ENCODE results near the gene C3orf49.
A peak's percentile ranks its signal among the peaks of the same experiment; 100 is the strongest.

The C3orf49 gene

DNA sequence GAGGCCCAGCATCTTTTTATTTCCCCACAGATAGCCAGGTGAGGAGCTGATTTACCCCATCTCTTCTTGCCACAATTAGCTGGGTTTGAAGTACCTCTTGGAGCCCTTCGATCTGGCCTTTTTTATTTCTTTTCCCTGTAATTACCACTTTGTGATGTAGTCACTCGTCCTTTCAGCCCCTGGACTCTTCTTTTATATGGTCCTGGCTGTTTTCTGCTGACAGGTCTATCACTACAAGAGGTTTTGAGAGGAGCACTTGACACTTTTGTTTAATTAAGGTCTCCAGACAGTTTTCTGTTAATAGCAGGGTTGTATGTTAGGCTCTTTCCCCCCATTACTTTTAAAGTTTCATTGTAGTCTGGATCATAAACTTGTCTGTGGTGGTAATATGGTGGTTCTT lies 56.4 kb downstream of the C3orf49 start:
- Histone ChIP-seq H3K27me3 (no peaks in the 10 kb centered on the region), H4K20me1 (peaks cover 100% of the 10 kb centered on the region), H3K9me3 (no peaks in the 10 kb centered on the region), H3K4me1 (peaks cover 27% of the 10 kb centered on the region), H3K27ac (no peak overlapping the region), H3K4me2 (no peak overlapping the region), H3K36me3 (peaks cover 24% of the 10 kb centered on the region), H3K4me3 (no peak overlapping the region), H3K9ac (no peak overlapping the region)
- TF ChIP-seq Cebpa-rat (IDR thresholded peaks at IDR 0.05): no peak

DNA sequence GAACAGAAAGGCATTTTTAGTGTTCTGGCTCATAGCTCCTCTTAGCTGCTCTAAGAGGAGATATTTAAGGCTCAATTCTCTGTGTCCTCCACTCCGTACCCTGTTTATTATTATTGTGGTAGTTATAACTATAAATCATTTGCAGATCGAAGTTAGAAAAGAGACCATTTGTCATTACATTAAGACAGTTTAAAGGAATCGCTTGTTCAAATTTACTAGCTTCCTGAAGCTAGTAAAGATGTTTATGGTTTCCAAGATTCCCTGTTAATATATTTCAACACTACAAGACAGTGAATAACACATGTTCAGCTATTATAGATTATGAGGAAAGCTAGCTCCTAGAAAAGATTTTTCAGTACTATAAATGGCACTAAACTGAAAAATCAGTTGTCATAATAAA lies 57.2 kb downstream of the C3orf49 start:
- Histone ChIP-seq H3K4me3 (no peak overlapping the region), H3K9ac (no peak overlapping the region), H4K20me1 (peaks cover 100% of the 10 kb centered on the region), H3K4me2 (no peak overlapping the region), H3K4me1 (peaks cover 27% of the 10 kb centered on the region; the same call in 1 of the 2 replicates), H3K36me3 (peaks cover 29% of the 10 kb centered on the region), H3K27me3 (no peaks in the 10 kb centered on the region), H3K27ac (no peak overlapping the region), H3K9me3 (no peaks in the 10 kb centered on the region)
- TF ChIP-seq Cebpa-rat (IDR thresholded peaks at IDR 0.05): no peak

DNA sequence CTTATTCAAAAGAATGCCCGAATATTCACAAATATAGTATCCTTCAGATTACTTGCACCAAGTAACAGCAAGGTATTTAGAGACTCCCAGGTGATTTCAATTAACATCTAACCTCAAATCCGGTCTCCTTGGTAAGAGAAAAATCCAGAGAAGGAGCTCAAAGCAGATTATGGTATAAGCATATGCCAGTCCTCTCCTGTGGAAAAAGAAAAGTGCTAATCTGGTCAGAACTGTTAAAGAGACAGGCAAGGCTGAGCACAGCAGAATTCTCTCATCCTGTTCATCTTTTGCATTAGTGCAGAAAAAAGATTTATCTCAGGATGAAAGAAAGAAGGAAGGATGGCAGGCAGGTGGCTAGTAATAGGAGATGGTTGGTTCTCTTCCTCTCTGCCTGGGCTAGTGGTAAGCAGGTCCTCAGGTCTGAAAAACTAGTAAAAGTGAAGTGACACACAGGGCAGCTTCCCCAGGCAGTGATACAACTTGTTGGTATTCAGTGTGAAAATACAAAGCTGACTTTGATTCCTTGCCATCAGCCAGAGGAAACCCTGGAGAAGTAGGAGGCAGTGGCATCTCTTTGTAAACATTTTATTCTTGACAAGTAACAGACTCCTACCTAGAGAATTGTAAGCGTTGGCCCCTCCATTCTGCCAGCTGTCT lies 58.8 kb downstream of the C3orf49 start:
- Histone ChIP-seq H3K27me3 (no peaks in the 10 kb centered on the region), H3K4me2 (no peak overlapping the region), H4K20me1 (peaks cover 100% of the 10 kb centered on the region), H3K9me3 (no peaks in the 10 kb centered on the region), H3K36me3 (peaks cover 38% of the 10 kb centered on the region), H3K27ac (no peak overlapping the region), H3K9ac (no peak overlapping the region), H3K4me1 (0 out of 2 replicates have a peak, but pooled peaks cover 16% of the 10 kb centered on the region), H3K4me3 (no peak overlapping the region)
- no peak for TF ChIP-seq Cebpa-rat (IDR thresholded peaks at IDR 0.05)

DNA sequence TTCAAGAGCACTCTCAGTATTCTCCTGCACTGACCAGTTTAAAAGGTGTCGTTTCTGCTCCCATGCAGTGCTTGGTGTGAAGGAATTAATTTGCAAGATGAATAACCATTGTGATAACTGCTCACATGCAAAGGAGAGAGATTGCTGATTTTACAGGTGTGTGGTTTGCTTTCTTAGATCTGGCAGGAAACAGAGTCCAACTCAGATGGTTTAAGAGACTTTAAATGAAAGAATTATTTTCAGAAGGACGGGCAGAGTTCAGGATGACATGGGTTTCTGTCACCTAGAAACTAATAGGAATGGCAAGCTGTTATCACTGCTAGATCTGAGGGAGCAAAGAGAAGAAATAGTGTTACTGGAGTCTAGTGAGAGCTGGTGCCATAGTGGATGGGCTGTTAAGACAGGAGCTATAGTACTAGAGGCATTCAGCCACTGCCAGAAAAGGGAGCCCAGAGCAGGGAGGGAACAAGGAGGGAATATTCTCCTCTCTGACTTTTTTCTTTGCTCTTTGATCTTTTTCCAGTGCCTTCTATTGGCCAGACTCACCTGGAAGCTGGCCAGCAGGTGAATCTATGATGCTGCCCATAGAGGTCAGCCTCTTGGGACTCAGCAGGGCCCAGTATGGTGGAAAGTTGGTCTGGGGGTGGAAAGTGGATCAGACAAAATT lies 59.4 kb downstream of the C3orf49 start:
- TF ChIP-seq Cebpa-rat (IDR thresholded peaks at IDR 0.05): no peak
- no peaks in the 10 kb centered on the region for H3K27me3 ChIP-seq
- H4K20me1 ChIP-seq: peaks cover 100% of the 10 kb centered on the region
- 0 out of 2 replicates have a peak, but pooled peaks cover 16% of the 10 kb centered on the region for H3K4me1 ChIP-seq
- H3K36me3 ChIP-seq: peaks cover 33% of the 10 kb centered on the region
- H3K9ac ChIP-seq: no peak overlapping the region
- no peaks in the 10 kb centered on the region for H3K9me3 ChIP-seq
- no peak overlapping the region for H3K4me2 ChIP-seq
- H3K4me3 ChIP-seq: no peak overlapping the region
- no peak overlapping the region for H3K27ac ChIP-seq

DNA sequence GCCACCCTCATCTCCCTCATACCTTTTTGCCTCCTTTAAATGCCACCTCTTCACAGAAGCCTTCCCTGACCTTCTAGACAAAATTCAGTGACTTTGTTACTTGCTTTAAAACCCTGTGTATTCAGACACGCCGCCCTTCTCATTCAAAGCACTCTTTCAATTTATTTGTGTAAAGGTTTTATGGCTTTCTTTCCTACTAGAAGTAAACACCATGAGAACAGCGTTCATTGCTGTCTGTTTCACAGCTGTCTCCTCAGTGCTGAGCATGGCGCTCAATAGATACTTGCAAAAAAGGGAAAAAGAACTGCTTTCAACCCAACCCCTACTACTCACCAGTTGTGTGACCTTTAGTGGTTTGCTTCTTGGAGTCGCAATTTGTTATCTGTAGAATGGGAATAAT lies 61.6 kb downstream of the C3orf49 start:
- H3K4me2 ChIP-seq: no peak overlapping the region
- 0 out of 2 replicates have a peak, but pooled peaks cover 16% of the 10 kb centered on the region for H3K4me1 ChIP-seq
- H3K4me3 ChIP-seq: no peak overlapping the region
- no peaks in the 10 kb centered on the region for H3K27me3 ChIP-seq
- TF ChIP-seq Cebpa-rat (IDR thresholded peaks at IDR 0.05): no peak
- H3K9me3 ChIP-seq: no peaks in the 10 kb centered on the region
- no peak overlapping the region for H3K27ac ChIP-seq
- H4K20me1 ChIP-seq: peaks cover 99% of the 10 kb centered on the region
- no peak overlapping the region for H3K9ac ChIP-seq
- H3K36me3 ChIP-seq: peaks cover 29% of the 10 kb centered on the region

DNA sequence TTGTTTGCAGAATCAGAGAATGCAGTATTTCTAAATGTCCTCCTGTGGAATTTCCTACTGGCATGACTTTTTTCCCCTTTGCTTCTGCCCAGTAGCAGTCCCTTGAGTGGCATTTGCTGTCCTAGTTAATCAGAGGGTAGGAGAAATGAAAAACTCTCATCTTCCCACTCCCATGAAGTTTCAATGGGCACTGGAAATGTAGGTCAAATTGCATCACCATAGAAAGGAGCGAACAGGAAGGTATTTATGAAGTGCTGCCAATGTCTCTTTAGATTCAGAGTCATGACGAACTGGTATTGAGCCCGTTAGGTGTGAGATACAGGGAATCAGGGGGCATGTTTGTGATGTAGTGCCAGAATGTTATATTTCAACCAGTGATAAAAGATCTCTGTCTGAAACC lies 67.8 kb downstream of the C3orf49 start:
- Histone ChIP-seq H3K27ac (no peak overlapping the region), H3K36me3 (peaks cover 27% of the 10 kb centered on the region), H3K27me3 (no peaks in the 10 kb centered on the region), H3K9ac (no peak overlapping the region), H3K9me3 (no peaks in the 10 kb centered on the region), H3K4me2 (no peak overlapping the region), H3K4me1 (no peaks in the 10 kb centered on the region; the same call in 1 of the 2 replicates), H3K4me3 (no peak overlapping the region), H4K20me1 (peaks cover 99% of the 10 kb centered on the region)
- TF ChIP-seq Cebpa-rat (IDR thresholded peaks at IDR 0.05): no peak

DNA sequence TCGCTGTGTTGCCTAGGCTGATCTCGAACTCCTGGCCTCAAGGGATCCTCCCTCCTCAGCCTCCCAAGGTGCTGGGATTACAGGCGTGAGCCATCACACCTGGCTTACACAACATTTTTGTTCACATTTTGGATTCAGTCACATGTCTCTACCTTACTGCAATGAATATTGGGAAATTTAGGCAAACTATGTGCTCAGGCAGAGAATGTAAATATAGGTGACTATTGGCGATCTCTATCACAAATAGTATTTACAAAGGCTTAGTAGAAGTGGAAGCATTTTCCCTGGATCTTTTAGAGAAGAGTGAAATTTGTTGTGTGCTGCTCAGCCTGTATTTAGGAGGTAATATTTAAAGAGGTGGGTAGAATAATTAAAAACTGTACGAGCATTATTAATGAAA lies 72.4 kb downstream of the C3orf49 start:
- H3K4me3 ChIP-seq: no peak overlapping the region
- no peaks in the 10 kb centered on the region for H3K27me3 ChIP-seq
- peaks cover 100% of the 10 kb centered on the region for H4K20me1 ChIP-seq
- TF ChIP-seq Cebpa-rat (IDR thresholded peaks at IDR 0.05): no peak
- no peak overlapping the region for H3K9ac ChIP-seq
- no peak overlapping the region for H3K4me2 ChIP-seq
- H3K36me3 ChIP-seq: peaks cover 41% of the 10 kb centered on the region
- H3K4me1 ChIP-seq: peaks cover 26% of the 10 kb centered on the region
- H3K9me3 ChIP-seq: no peaks in the 10 kb centered on the region
- no peak overlapping the region for H3K27ac ChIP-seq

DNA sequence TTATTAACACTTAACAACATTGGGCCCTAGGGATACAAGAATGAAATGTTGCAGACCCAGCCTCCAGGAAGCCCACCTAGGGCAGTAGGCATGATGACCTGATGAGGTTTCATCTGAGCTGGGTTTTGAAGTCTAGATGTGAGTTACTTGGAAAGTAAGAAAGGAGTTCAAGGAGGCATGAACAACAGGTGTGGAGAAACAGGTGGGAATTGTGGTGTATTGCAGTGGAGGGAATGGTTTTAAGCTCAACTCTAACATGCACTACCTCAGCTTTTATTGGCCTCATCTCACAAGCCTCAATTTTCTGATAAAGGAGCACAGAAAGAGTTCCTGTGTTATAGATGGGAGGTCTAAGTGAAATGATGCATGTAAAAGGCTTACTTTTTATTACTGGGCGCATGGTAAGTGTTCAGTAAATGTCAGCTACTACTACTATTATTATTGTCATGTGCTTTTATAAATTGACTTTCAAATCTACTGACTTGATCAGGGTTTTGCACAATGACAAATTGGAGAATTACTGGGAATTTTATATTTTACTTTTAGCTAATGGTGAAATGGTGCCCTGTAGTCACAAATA lies 73.8 kb downstream of the C3orf49 start:
- no peak overlapping the region for H3K4me2 ChIP-seq
- no peak overlapping the region for H3K9ac ChIP-seq
- no peaks in the 10 kb centered on the region for H3K27me3 ChIP-seq
- no peak overlapping the region for H3K27ac ChIP-seq
- H3K9me3 ChIP-seq: no peaks in the 10 kb centered on the region
- peaks cover 28% of the 10 kb centered on the region for H3K4me1 ChIP-seq
- H3K36me3 ChIP-seq: peaks cover 32% of the 10 kb centered on the region
- H4K20me1 ChIP-seq: peaks cover 99% of the 10 kb centered on the region
- no peak overlapping the region for H3K4me3 ChIP-seq
- no peak for TF ChIP-seq Cebpa-rat (IDR thresholded peaks at IDR 0.05)

DNA sequence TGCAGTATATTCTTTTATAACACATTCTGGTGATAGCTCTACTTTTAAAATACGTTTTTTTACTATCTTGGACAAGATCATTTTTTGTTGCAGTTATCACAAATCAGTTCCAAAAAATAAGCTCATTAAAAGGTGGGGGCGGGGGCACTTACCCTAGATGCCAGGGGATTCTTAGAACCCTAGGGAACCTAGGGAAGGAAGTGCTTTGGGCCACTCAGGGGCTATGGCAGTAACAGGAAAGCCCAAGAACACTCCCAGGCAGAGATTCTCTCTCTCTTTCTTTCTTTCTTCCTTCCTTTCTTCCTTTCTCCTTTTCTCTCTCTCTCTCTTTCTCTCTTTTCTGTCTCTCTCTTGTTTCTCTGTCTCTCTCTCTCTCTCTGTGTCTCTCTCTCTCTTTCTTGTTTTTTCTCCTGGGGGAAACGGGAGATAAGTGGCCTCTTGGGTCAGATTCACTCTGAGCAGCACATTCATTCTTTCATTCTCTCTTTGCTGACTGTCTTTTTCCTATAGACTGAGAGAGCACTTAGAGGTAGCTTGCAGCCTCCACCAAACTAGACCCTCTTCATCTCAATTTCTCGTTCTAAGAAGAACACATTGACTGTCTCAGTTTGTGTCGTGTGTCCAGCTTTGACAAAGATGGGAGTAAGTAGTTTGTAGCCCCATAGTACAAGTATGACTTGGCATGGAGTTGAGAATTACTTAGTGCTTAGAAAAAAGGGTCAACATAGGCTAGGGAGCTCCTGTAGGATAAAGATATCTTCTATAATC lies 76.5 kb downstream of the C3orf49 start:
- Histone ChIP-seq H4K20me1 (peaks cover 71% of the 10 kb centered on the region), H3K4me2 (peak overlapping the region; percentile 66), H3K36me3 (peaks cover 55% of the 10 kb centered on the region)

More for the DNA sequence above, 76.5 kb downstream of the C3orf49 start:
- no peak overlapping the region; the same call in 1 of the 2 replicates for H3K27ac ChIP-seq
- no peak overlapping the region for H3K4me3 ChIP-seq
- no peaks in the 10 kb centered on the region for H3K27me3 ChIP-seq
- no peak overlapping the region for H3K9ac ChIP-seq
- TF ChIP-seq Cebpa-rat (IDR thresholded peaks at IDR 0.05): no peak
- no peaks in the 10 kb centered on the region for H3K9me3 ChIP-seq
- H3K4me1 ChIP-seq: peaks cover 28% of the 10 kb centered on the region

Data from BLaER1 (cell line).